Mucosa of descending colon (tissue), 3 donors: ENCODE results near the gene IKZF4. TPM values are rescaled to one million over a fixed set of nuclear protein-coding genes. Genes with fewer than 3 reads are reported as not detected.
A peak's percentile ranks its signal among the peaks of the same experiment; 100 is the strongest.

Experiments used
- ATAC-seq: fragments of 200-7000 bp; cut with Tn5 transposase; one replicate; pipeline ENCODE4 v1.9.1; 2020; ENCODE audit warnings: mild to moderate bottlenecking, moderate library complexity
- DNase-seq, 3 donors: peaks; one replicate each; pipeline ENCODE4 v3.0.0-alpha.2; 2020
- H3K36me3 ChIP-seq: fragments of 200-600 bp; one replicate; pipeline ENCODE4 v1.8.0; 2021; ENCODE audit warnings: low read depth, mild to moderate bottlenecking
- H3K4me1 ChIP-seq: fragments of 200-600 bp; one replicate; pipeline ENCODE4 v1.8.0; 2021; ENCODE audit warnings: low read depth, mild to moderate bottlenecking
- H3K4me3 ChIP-seq: fragments of 200-600 bp; one replicate; pipeline ENCODE4 v1.8.0; 2021; ENCODE audit warnings: mild to moderate bottlenecking
- H3K9me3 ChIP-seq: fragments of 200-600 bp; one replicate; pipeline ENCODE4 v1.8.0; 2021; ENCODE audit warnings: mild to moderate bottlenecking
- CTCF ChIP-seq: fragments of 200-600 bp; IDR thresholded peaks from one replicate; pipeline ENCODE4 v1.8.0; 2022; ENCODE audit warnings: antibody characterized with exemption, mild to moderate bottlenecking
- intact Hi-C, 2 donors: fragments of 100-400 bp; cut with DNase I in 1 of 2; cut with micrococcal nuclease in 1 of 2; formaldehyde crosslinking; loops; one replicate each; pipeline versions ENCODE4 v1.11.0 to v1.11.1; 2022; cut with DNase I, micrococcal nuclease
- total RNA-seq, 3 donors: library from RNA; stranded (reverse); fragmentation: NEBNext Ultra II Directional in 2 of 3; extraction: Animal tissue kit (Norgen Biotek cat#: 25700) in 2 of 3; gene quantifications; one replicate each; pipeline versions ENCODE4 v1.2.1 to v1.2.4, GENCODE V29; 2021 to 2023
- donor health status: DM: no; HTN: no; CAD: no; lungs with moderate emphysema.
- donor health status: DM: no; HTN: no; CAD: no.
- donor health status: DM: no; HTN: yes; CAD: no.

IKZF4 gene
- total RNA-seq, 3 donors from 2014 or later, result 3.5 to 9.1 (median 7.2) TPM

- H3K36me3 ChIP-seq, result no peaks in the 10 kb centered on the region
- peaks cover 27% of the 10 kb centered on the region for H3K4me1 ChIP-seq
- DNase-seq, result peak; percentile 92 to 96 (median 95)
- H3K4me3 ChIP-seq, result peak overlapping the region; percentile 90
- TF ChIP-seq CTCF, result peak; percentile 67
- no peaks in the 10 kb centered on the region for H3K9me3 ChIP-seq
- ATAC-seq, result peak; percentile 65
- intact Hi-C loops, result no loop called here
Observed at GRCh38 chr12:56078931-56079722, 58.3 kb downstream of the IKZF4 start.

GRCh38 chr12:56079723-56080555 is 59.1 kb downstream of the IKZF4 start, which contains the start of gene ERBB3:
ERBB3 (plus strand) TSS chr12:56080165; CDS start chr12:56080301, 136 bp downstream.
- DNase-seq, result peak; percentile 88 to 90 (median 89)

GRCh38 chr12:56080556-56081138 is 59.8 kb downstream of the IKZF4 start:
- Histone ChIP-seq H3K36me3 (no peaks in the 10 kb centered on the region), H3K4me3 (peak overlapping the region; percentile 90), H3K9me3 (no peaks in the 10 kb centered on the region), H3K4me1 (peaks cover 32% of the 10 kb centered on the region)
- peak; percentile 76 to 82 (median 82) for DNase-seq
- no peak for TF ChIP-seq CTCF
- peak; percentile 62 for ATAC-seq
- intact Hi-C loops, result no loop called here

More at GRCh38 chr12:56079723-56080555, 59.1 kb downstream of the IKZF4 start, which contains the start of gene ERBB3:
- H3K4me3 ChIP-seq, result peak within 1 kb of the TSS; percentile 90
- no peaks in the 10 kb centered on the region for H3K9me3 ChIP-seq
- intact Hi-C loops, result no loop called here
- peak; percentile 42 for TF ChIP-seq CTCF
- peaks cover 27% of the 10 kb centered on the region for H3K4me1 ChIP-seq
- no peaks in the 10 kb centered on the region for H3K36me3 ChIP-seq
- peak; percentile 82 for ATAC-seq

- H3K4me1 ChIP-seq, result peaks cover 39% of the 10 kb centered on the region
- no peaks in the 10 kb centered on the region for H3K36me3 ChIP-seq
- no peaks in the 10 kb centered on the region for H3K9me3 ChIP-seq
- DNase-seq (peak; percentile 78 to 84 (median 78)), ATAC-seq (peak; percentile 69)
- intact Hi-C loops, result no loop called here
- peak overlapping the region; percentile 25 for H3K4me3 ChIP-seq
- TF ChIP-seq CTCF, result no peak
Observed at GRCh38 chr12:56081393-56082347, 60.8 kb downstream of the IKZF4 start.
